ENCODE results near the gene DDIT4. TPM values are rescaled to one million over a fixed set of nuclear protein-coding genes. Genes with fewer than 3 reads are reported as not detected.
A peak's percentile ranks its signal among the peaks of the same experiment; 100 is the strongest.

The DDIT4 gene
- total and polyA plus RNA-seq, 9 of the 15 experiments (the other 6 are each of a cell fraction or from before 2014, with no cell fraction given), result 8.2 to 675 (median 159) TPM

DNA sequence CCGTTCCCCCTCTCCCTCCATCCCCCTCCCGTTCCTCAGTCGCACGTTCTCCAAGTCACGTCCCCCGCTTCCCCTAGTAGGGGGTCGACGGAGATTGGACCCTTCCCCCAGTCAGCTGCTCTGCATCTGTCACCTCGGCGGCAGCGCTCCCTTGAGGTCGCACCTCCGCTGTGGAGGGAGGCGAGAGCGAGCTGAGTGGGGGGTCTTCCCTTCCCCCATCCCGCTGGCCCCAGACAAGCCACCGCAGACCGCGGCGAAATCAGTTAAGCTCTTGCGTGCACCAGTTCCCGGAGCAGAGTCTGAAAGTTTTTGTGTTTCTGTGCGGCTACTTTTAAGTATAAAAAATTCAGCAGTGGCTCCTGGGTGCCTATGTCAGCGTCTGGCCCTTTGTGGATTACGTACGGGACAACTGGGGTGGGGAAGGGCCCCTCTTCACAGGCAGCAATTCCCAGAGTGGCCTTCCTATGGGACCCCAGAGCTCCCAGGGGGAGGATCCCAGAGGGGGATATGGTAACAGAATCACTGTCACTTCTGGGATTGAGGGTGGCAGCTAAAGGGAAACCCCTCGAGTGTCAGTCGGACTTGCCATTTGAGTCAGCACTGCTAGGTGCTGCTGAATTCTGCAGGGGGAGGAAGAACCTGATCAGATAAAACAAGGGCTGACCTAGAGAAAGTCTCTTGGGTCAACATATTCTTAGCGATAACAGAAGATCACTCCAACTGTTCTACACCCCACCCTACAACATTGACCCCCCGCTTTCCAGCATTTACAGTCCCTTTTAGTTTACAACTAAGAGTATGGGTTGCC lies 12.5 kb upstream of the DDIT4 start (continued):
- TF ChIP-seq ARID1B (IDR thresholded peaks at IDR 0.05) (peak; percentile 84), MYC (IDR thresholded peaks at IDR 0.05; ENCODE audit: low read depth, low read length) (peak; percentile 55; the same call in 1 of the 2 replicates), MYC (CRISPR knock-in tag; IDR thresholded peaks at IDR 0.05; ENCODE audit: borderline replicate concordance, low read depth) (no peak), NFIX (CRISPR knock-in tag; IDR thresholded peaks at IDR 0.05; ENCODE audit: low read depth) (no peak), MXI1 (IDR thresholded peaks at IDR 0.05; ENCODE audit: low read depth, low read length) (no peak), FOXJ2 (tag; IDR thresholded peaks at IDR 0.05) (no peak), SPI1 (IDR thresholded peaks at IDR 0.05; ENCODE audit: borderline replicate concordance, low read depth, low read length) (peak; percentile 57; the same call in 1 of the 2 replicates), NFIC (IDR thresholded peaks at IDR 0.05) (peak; percentile 22; the same call in 1 of the 2 replicates), EP300 (IDR thresholded peaks at IDR 0.05; ENCODE audit: low read length) (peak; percentile 84), GTF2E2 (tag; IDR thresholded peaks at IDR 0.05) (no peak; the same call in 1 of the 2 replicates), HES1 (IDR thresholded peaks at IDR 0.05; ENCODE audit: low read depth) (peak; percentile 77), MITF (IDR thresholded peaks at IDR 0.05) (0 out of 2 replicates have a peak, but pooled peaks have one; percentile 26), ELK3 (CRISPR knock-in tag; IDR thresholded peaks at IDR 0.05) (0 out of 2 replicates have a peak, but pooled peaks have one; percentile 44), E2F5 (CRISPR knock-in tag; IDR thresholded peaks at IDR 0.05) (peak; percentile 58; the same call in 1 of the 2 replicates), ERF (CRISPR knock-in tag; IDR thresholded peaks at IDR 0.05) (0 out of 2 replicates have a peak, but pooled peaks have one; percentile 52), GATAD2B (IDR thresholded peaks at IDR 0.05; ENCODE audit: borderline replicate concordance) (peak; percentile 68; the same call in 1 of the 2 replicates), TRIM24 (IDR thresholded peaks at IDR 0.05) (no peak; a peak in 1 of 4 replicates)
- TF ChIP-seq, protein P1, sequence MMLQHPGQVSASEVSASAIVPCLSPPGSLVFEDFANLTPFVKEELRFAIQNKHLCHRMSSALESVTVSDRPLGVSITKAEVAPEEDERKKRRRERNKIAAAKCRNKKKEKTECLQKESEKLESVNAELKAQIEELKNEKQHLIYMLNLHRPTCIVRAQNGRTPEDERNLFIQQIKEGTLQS (IDR thresholded peaks at IDR 0.05), result peak; percentile 46; the same call in 1 of the 2 replicates
- TF ChIP-seq, protein P1 (CRISPR knock-in tag; conservative IDR thresholded peaks at IDR 0.05), result no peak; the same call in 1 of the 2 replicates
- TF ChIP-seq, protein P2, sequence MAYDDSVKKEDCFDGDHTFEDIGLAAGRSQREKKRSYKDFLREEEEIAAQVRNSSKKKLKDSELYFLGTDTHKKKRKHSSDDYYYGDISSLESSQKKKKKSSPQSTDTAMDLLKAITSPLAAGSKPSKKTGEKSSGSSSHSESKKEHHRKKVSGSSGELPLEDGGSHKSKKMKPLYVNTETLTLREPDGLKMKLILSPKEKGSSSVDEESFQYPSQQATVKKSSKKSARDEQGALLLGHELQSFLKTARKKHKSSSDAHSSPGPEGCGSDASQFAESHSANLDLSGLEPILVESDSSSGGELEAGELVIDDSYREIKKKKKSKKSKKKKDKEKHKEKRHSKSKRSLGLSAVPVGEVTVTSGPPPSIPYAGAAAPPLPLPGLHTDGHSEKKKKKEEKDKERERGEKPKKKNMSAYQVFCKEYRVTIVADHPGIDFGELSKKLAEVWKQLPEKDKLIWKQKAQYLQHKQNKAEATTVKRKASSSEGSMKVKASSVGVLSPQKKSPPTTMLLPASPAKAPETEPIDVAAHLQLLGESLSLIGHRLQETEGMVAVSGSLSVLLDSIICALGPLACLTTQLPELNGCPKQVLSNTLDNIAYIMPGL (CRISPR knock-in tag; IDR thresholded peaks at IDR 0.05), result peak; percentile 72; the same call in 1 of the 2 replicates
